ENCODE results near the gene TUT7. TPM values are rescaled to one million over a fixed set of nuclear protein-coding genes. Genes with fewer than 3 reads are reported as not detected.
A peak's percentile ranks its signal among the peaks of the same experiment; 100 is the strongest.

Gene TUT7
- total and polyA plus RNA-seq, 4 experiments from 2014 or later = 9.5 to 64.1 (median 45.3) TPM

GRCh38 chr9:86262492-86262891, 91.7 kb downstream of the TUT7 start:
- Mint-ChIP-seq H3K9me3 (no peaks in the 10 kb centered on the region), H3K4me1 (peaks cover 0 to 1% (median 0%) of the 10 kb centered on the region in 4 donors), H3K36me3 (peaks cover 46 to 54% of the 10 kb centered on the region in 2 donors), H3K27ac (peak overlapping the region in 1 of 7 donors; percentile 38), H3K27me3 (no peaks in the 10 kb centered on the region), H3K4me3 (no peak overlapping the region)
- no peak for DNase-seq
- H3K4me1 ChIP-seq (ENCODE audit: insufficient read depth, low read length) = no peaks in the 10 kb centered on the region
- ChIA-PET CTCF (ENCODE audit: partially characterized antibody) (no interaction called here), POLR2A (ENCODE audit: partially characterized antibody) (no interaction called here)
- H3K4me3 ChIP-seq (ENCODE audit: low read length in 2 of 2) = no peak overlapping the region
- intact Hi-C loops (cut with micrococcal nuclease) = no loop called here
- peaks cover 14% of the 10 kb centered on the region for H3K36me3 ChIP-seq (ENCODE audit: insufficient read depth, low read length)
- H3K9me3 ChIP-seq (ENCODE audit: control insufficient read depth in 1 of 2, low read length in 2 of 2) = no peaks in the 10 kb centered on the region
- no peaks in the 10 kb centered on the region for H3K27me3 ChIP-seq (ENCODE audit: insufficient read depth, low read length)
- no peak overlapping the region for H3K27ac ChIP-seq (ENCODE audit: low read depth, low read length)

DNA sequence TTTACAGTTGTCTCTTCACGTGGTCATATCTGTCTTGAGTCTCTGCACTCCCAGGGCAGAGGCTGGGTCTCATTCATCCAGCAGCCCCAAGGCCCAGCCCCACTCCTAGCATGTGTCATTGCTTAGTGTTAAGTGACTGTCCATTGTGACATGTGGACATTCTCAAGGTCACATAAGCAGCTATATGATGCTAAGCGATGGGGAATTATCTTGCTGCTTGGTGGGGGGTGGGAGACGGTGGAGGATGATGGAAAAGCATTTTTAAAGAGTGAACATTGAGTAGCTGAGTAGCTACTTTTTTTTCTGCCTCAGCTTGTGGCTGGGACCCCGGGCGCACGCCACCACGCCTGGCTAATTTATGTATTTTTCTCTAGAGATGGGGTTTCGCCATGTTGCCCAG, 94.7 kb downstream of the TUT7 start, which contains the start of gene C9orf153:
TSS of gene C9orf153 (minus strand) at position 101 of the 400 bp plus-strand sequence. CDS start 30,054 bp downstream, outside the sequence.
- intact Hi-C loops (cut with micrococcal nuclease) = no loop called here
- Histone ChIP-seq H3K4me1 (ENCODE audit: insufficient read depth, low read length) (no peaks in the 10 kb centered on the region), H3K36me3 (ENCODE audit: insufficient read depth, low read length) (peaks cover 14% of the 10 kb centered on the region), H3K4me3 (ENCODE audit: low read length in 2 of 2) (no peak within 1 kb of the TSS), H3K9me3 (ENCODE audit: control insufficient read depth in 1 of 2, low read length in 2 of 2) (no peaks in the 10 kb centered on the region), H3K27me3 (ENCODE audit: insufficient read depth, low read length) (no peaks in the 10 kb centered on the region), H3K27ac (ENCODE audit: low read depth, low read length) (no peak within 1 kb of the TSS)
- ChIA-PET CTCF (ENCODE audit: partially characterized antibody) (interaction anchor here (0.7 to 1.0 kb wide), 2 partner anchors 394 to 1573 kb away, joined by 3 read pairs; no protein-coding TSS in a partner anchor), POLR2A (ENCODE audit: partially characterized antibody) (no interaction called here)
- Mint-ChIP-seq H3K9me3 (peaks cover 0 to 4% (median under 1%) of the 10 kb centered on the region in 8 donors), H3K27ac (peak within 1 kb of the TSS in 1 of 7 donors; percentile 63), H3K36me3 (peaks cover 26 to 41% of the 10 kb centered on the region in 2 donors), H3K27me3 (no peaks in the 10 kb centered on the region), H3K4me1 (no peaks in the 10 kb centered on the region), H3K4me3 (no peak within 1 kb of the TSS)
- DNase-seq = no peak

DNA sequence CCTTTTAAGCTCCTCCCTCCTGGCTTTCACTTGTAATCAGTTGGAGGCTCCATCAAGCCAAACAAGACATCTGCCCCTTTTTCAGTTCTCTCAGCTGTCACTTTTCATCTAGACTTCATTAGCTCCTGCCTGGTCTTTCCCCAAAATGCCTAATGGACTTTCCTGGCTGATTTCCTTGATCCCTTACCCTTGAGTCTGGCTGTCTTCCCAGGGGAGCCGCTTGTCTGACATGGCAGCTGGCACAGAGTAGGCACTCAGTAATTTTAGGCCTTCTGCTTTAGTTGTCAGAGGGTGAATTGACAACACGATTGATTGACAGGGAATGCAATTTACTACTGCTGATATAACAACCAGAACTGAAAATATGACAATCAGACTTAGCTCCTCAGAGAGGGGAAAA, 96.8 kb downstream of the TUT7 start:
- H3K27ac Mint-ChIP-seq = no peak overlapping the region
- Histone ChIP-seq H3K4me1 (ENCODE audit: insufficient read depth, low read length) (no peaks in the 10 kb centered on the region), H3K36me3 (ENCODE audit: insufficient read depth, low read length) (peaks cover under 1% of the 10 kb centered on the region), H3K27ac (ENCODE audit: low read depth, low read length) (no peak overlapping the region), H3K4me3 (ENCODE audit: low read length in 2 of 2) (no peak overlapping the region), H3K27me3 (ENCODE audit: insufficient read depth, low read length) (no peaks in the 10 kb centered on the region), H3K9me3 (ENCODE audit: control insufficient read depth in 1 of 2, low read length in 2 of 2) (no peaks in the 10 kb centered on the region)
- intact Hi-C loops (cut with micrococcal nuclease) = no loop called here
- H3K9me3 Mint-ChIP-seq = peaks cover 0 to 19% (median 11%) of the 10 kb centered on the region in 8 donors
- ChIA-PET POLR2A (ENCODE audit: partially characterized antibody) (no interaction called here), CTCF (ENCODE audit: partially characterized antibody) (no interaction called here)
- H3K27me3 Mint-ChIP-seq = no peaks in the 10 kb centered on the region
- no peak for DNase-seq
- no peak overlapping the region for H3K4me3 Mint-ChIP-seq
- peaks cover 8 to 22% of the 10 kb centered on the region in 2 donors for H3K36me3 Mint-ChIP-seq
- H3K4me1 Mint-ChIP-seq = no peaks in the 10 kb centered on the region

DNA sequence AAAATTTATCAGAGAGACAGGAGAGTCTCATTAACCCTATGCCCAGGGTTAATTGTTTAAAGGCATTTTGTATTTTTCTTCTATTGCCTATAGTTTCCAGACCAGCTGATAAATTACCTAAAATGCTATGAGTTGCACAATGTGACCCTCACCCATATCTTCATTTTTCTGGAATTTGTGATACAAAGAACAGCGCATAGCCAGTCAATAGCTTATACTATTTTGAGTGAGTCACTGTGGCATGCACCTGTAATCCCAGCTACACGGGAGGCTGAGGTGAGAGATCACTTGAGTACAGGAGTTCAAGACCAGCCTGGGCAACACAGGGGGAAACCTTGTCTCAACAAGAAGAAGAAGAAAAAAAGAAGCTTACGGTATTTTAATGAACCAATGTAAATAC, 97.6 kb downstream of the TUT7 start:
- Mint-ChIP-seq H3K4me3 (no peak overlapping the region), H3K27ac (no peak overlapping the region), H3K9me3 (peaks cover 0 to 22% (median 13%) of the 10 kb centered on the region in 8 donors), H3K4me1 (no peaks in the 10 kb centered on the region), H3K27me3 (no peaks in the 10 kb centered on the region), H3K36me3 (peaks cover 3 to 17% of the 10 kb centered on the region in 2 donors)
- Histone ChIP-seq H3K27me3 (ENCODE audit: insufficient read depth, low read length) (no peaks in the 10 kb centered on the region), H3K36me3 (ENCODE audit: insufficient read depth, low read length) (no peaks in the 10 kb centered on the region), H3K9me3 (ENCODE audit: control insufficient read depth in 1 of 2, low read length in 2 of 2) (no peaks in the 10 kb centered on the region), H3K27ac (ENCODE audit: low read depth, low read length) (no peak overlapping the region), H3K4me3 (ENCODE audit: low read length in 2 of 2) (no peak overlapping the region), H3K4me1 (ENCODE audit: insufficient read depth, low read length) (no peaks in the 10 kb centered on the region)
- no peak for DNase-seq
- CTCF ChIA-PET (ENCODE audit: partially characterized antibody) = no interaction called here
- intact Hi-C loops (cut with micrococcal nuclease) = no loop called here
- POLR2A ChIA-PET (ENCODE audit: partially characterized antibody) = no interaction called here

GRCh38 chr9:86253577-86253976, 100.6 kb downstream of the TUT7 start:
- CTCF ChIA-PET (ENCODE audit: partially characterized antibody) = no interaction called here
- Histone ChIP-seq H3K27ac (ENCODE audit: low read depth, low read length) (no peak overlapping the region), H3K9me3 (ENCODE audit: control insufficient read depth in 1 of 2, low read length in 2 of 2) (no peaks in the 10 kb centered on the region), H3K27me3 (ENCODE audit: insufficient read depth, low read length) (no peaks in the 10 kb centered on the region), H3K36me3 (ENCODE audit: insufficient read depth, low read length) (no peaks in the 10 kb centered on the region), H3K4me1 (ENCODE audit: insufficient read depth, low read length) (no peaks in the 10 kb centered on the region), H3K4me3 (ENCODE audit: low read length in 2 of 2) (no peak overlapping the region)
- POLR2A ChIA-PET (ENCODE audit: partially characterized antibody) = no interaction called here
- H3K36me3 Mint-ChIP-seq = peaks cover 1 to 5% of the 10 kb centered on the region in 2 donors
- peaks cover 6% of the 10 kb centered on the region in 2 donors for H3K27me3 Mint-ChIP-seq
- H3K4me3 Mint-ChIP-seq = no peak overlapping the region
- DNase-seq = no peak
- H3K27ac Mint-ChIP-seq = no peak overlapping the region
- intact Hi-C loops (cut with micrococcal nuclease) = no loop called here
- no peaks in the 10 kb centered on the region for H3K4me1 Mint-ChIP-seq
- H3K9me3 Mint-ChIP-seq = peaks cover 0 to 26% (median 14%) of the 10 kb centered on the region in 8 donors

DNA sequence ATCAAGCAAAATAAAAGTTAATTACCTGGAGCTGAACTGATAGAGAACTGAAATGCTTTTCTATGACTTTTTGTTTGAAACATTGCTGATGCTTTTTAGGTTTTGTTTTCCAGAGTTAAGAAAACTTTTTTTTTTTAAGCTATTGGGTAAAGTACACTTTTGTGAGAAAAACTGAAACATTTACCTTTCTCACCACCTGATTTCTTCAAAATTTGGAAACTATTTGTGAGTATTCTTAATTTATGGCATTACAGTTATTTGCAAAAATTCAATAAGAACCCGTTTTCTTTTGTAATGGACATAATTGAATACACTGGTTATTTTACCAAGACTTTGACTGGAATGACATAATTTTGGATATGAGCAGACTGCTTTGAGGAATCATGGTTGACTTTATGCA, 101.3 kb downstream of the TUT7 start:
- Mint-ChIP-seq H3K4me3 (no peak overlapping the region), H3K4me1 (no peaks in the 10 kb centered on the region), H3K27ac (no peak overlapping the region), H3K27me3 (peaks cover 6% of the 10 kb centered on the region in 2 donors), H3K9me3 (peaks cover 0 to 26% (median 14%) of the 10 kb centered on the region in 8 donors), H3K36me3 (peaks cover 1 to 5% of the 10 kb centered on the region in 2 donors)
- no peak overlapping the region for H3K4me3 ChIP-seq (ENCODE audit: low read length in 2 of 2)
- H3K27me3 ChIP-seq (ENCODE audit: insufficient read depth, low read length) = no peaks in the 10 kb centered on the region
- POLR2A ChIA-PET (ENCODE audit: partially characterized antibody) = no interaction called here
- H3K27ac ChIP-seq (ENCODE audit: low read depth, low read length) = no peak overlapping the region
- no peak for DNase-seq
- CTCF ChIA-PET (ENCODE audit: partially characterized antibody) = no interaction called here
- intact Hi-C loops (cut with micrococcal nuclease) = no loop called here
- H3K9me3 ChIP-seq (ENCODE audit: control insufficient read depth in 1 of 2, low read length in 2 of 2) = no peaks in the 10 kb centered on the region
- H3K36me3 ChIP-seq (ENCODE audit: insufficient read depth, low read length) = no peaks in the 10 kb centered on the region
- no peaks in the 10 kb centered on the region for H3K4me1 ChIP-seq (ENCODE audit: insufficient read depth, low read length)

GRCh38 chr9:86250123-86250522, 104.1 kb downstream of the TUT7 start:
- Mint-ChIP-seq H3K4me3 (no peak overlapping the region), H3K27me3 (peaks cover 6 to 8% of the 10 kb centered on the region in 2 donors)
- CTCF ChIA-PET (ENCODE audit: partially characterized antibody) = no interaction called here

More at GRCh38 chr9:86250123-86250522, 104.1 kb downstream of the TUT7 start:
- Mint-ChIP-seq H3K27ac (no peak overlapping the region), H3K9me3 (peaks cover 0 to 25% (median 13%) of the 10 kb centered on the region in 8 donors), H3K36me3 (peaks cover 0 to 1% of the 10 kb centered on the region in 2 donors), H3K4me1 (peaks cover 0 to 2% (median 0%) of the 10 kb centered on the region in 4 donors)
- DNase-seq = no peak
- Histone ChIP-seq H3K4me3 (ENCODE audit: low read length in 2 of 2) (no peak overlapping the region), H3K9me3 (ENCODE audit: control insufficient read depth in 1 of 2, low read length in 2 of 2) (no peaks in the 10 kb centered on the region), H3K4me1 (ENCODE audit: insufficient read depth, low read length) (no peaks in the 10 kb centered on the region), H3K36me3 (ENCODE audit: insufficient read depth, low read length) (no peaks in the 10 kb centered on the region), H3K27me3 (ENCODE audit: insufficient read depth, low read length) (no peaks in the 10 kb centered on the region), H3K27ac (ENCODE audit: low read depth, low read length) (no peak overlapping the region)
- intact Hi-C loops (cut with micrococcal nuclease) = no loop called here
- POLR2A ChIA-PET (ENCODE audit: partially characterized antibody) = no interaction called here
